Mucosa of rectum (tissue), 2 donors: ENCODE measurements around the gene SLC3A2.
"Not testable (repeated sequence)": the region's sequence is repeated elsewhere in the genome, so short reads cannot be mapped to it uniquely, and the experiment has no call there.

Experiments
- H3K27ac ChIP-seq, 2 donors: one replicate each; pipeline ENCODE4 v1.7.0; 2013; ENCODE audit warnings: inconsistent platforms in 2 of 2, low read depth in 2 of 2, low read length in 2 of 2
- H3K27me3 ChIP-seq, 2 donors: one replicate each; pipeline ENCODE4 v1.7.0; 2013; ENCODE audit warnings: low read length in 2 of 2; ENCODE audit not compliant: control insufficient read depth in 2 of 2, insufficient read depth in 2 of 2
- H3K36me3 ChIP-seq, 2 donors: one replicate each; pipeline ENCODE4 v1.7.0; 2013; ENCODE audit warnings: low read length in 2 of 2; ENCODE audit not compliant: control insufficient read depth in 2 of 2, insufficient read depth in 2 of 2
- H3K4me1 ChIP-seq, 2 donors: one replicate each; pipeline ENCODE4 v1.7.0; 2013; ENCODE audit warnings: low read length in 2 of 2, mild to moderate bottlenecking in 1 of 2; ENCODE audit not compliant: control insufficient read depth in 2 of 2, insufficient read depth in 2 of 2
- H3K4me3 ChIP-seq, 2 donors: one replicate each; pipeline ENCODE4 v1.7.0; 2013; ENCODE audit warnings: low read length in 2 of 2
- H3K9ac ChIP-seq, 2 donors: one replicate each; pipeline ENCODE4 v1.7.0; 2013; ENCODE audit warnings: low read length in 2 of 2, low read depth in 1 of 2, mild to moderate bottlenecking in 1 of 2
- H3K9me3 ChIP-seq, 2 donors: one replicate each; pipeline ENCODE4 v1.7.0; 2013; ENCODE audit warnings: low read length in 2 of 2; ENCODE audit not compliant: control insufficient read depth in 2 of 2
- donor health status: healthy.
- donor health status: Normal muscosa, but diverticular disease.

Gene SLC3A2

DNA sequence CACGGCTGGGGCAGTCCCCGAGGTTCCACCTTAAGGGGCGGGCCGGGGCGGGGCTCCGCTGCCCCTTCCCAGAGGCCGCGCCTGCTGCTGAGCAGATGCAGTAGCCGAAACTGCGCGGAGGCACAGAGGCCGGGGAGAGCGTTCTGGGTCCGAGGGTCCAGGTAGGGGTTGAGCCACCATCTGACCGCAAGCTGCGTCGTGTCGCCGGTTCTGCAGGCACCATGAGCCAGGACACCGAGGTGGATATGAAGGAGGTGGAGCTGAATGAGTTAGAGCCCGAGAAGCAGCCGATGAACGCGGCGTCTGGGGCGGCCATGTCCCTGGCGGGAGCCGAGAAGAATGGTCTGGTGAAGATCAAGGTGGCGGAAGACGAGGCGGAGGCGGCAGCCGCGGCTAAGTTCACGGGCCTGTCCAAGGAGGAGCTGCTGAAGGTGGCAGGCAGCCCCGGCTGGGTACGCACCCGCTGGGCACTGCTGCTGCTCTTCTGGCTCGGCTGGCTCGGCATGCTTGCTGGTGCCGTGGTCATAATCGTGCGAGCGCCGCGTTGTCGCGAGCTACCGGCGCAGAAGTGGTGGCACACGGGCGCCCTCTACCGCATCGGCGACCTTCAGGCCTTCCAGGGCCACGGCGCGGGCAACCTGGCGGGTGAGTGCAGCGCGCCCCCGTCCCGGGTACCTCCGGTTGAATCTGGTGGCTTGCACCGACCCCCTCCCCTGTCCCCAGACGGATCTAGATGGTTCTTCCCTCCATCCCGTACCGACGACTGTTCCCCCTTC, at the start of gene SLC3A2:
Gene SLC3A2 (plus strand): TSS at position 94 of the 776 bp plus-strand sequence. CDS start 128 bp downstream, at position 222.
- Histone ChIP-seq H3K4me1 (peaks cover 25 to 29% of the 10 kb centered on the region in 2 donors), H3K27me3 (no peaks in the 10 kb centered on the region), H3K4me3 (peak within 1 kb of the TSS; percentile 98 to 99), H3K36me3 (peaks cover 30 to 34% of the 10 kb centered on the region in 2 donors), H3K9me3 (no peaks in the 10 kb centered on the region), H3K9ac (peak within 1 kb of the TSS; percentile 98 to 100), H3K27ac (peak within 1 kb of the TSS; percentile 98 to 99)

DNA sequence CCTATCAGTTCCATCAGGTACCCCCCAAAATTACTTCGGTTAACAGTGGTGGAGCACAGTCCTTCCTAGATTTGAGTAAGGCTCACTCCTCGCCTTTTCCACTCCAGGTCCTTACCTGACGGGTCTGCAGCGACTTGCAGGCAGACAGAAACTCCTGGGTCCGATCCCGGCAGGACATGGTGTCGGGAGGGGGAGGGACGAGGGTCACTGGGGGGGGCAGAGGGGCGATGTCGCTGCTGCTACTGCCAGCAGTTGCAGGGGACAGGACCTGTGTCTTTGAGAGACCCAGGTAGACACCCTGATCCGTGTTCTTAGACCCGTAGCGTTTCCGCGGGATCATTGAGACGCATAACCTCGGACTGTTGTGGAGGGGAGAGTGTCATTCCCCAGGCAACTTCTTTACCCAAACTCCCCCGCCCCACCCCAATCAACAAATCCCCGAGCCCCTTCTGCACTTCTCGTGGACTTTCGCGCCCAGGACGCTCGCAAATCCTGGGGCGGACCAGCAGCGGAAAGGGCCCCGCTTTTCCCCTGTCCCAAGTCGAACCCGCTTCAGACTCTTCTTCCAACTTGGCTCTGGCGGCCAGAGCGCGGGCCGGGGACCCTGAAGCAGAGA, 49.7 kb upstream of the SLC3A2 start:
- Histone ChIP-seq H3K27me3 (no peaks in the 10 kb centered on the region), H3K36me3 (peaks cover 28 to 34% of the 10 kb centered on the region in 2 donors), H3K9me3 (no peaks in the 10 kb centered on the region), H3K27ac (peak overlapping the region; percentile 99), H3K4me3 (peak overlapping the region; percentile 94 to 100), H3K9ac (peak overlapping the region; percentile 92 to 98), H3K4me1 (peaks cover 19 to 21% of the 10 kb centered on the region in 2 donors)

DNA sequence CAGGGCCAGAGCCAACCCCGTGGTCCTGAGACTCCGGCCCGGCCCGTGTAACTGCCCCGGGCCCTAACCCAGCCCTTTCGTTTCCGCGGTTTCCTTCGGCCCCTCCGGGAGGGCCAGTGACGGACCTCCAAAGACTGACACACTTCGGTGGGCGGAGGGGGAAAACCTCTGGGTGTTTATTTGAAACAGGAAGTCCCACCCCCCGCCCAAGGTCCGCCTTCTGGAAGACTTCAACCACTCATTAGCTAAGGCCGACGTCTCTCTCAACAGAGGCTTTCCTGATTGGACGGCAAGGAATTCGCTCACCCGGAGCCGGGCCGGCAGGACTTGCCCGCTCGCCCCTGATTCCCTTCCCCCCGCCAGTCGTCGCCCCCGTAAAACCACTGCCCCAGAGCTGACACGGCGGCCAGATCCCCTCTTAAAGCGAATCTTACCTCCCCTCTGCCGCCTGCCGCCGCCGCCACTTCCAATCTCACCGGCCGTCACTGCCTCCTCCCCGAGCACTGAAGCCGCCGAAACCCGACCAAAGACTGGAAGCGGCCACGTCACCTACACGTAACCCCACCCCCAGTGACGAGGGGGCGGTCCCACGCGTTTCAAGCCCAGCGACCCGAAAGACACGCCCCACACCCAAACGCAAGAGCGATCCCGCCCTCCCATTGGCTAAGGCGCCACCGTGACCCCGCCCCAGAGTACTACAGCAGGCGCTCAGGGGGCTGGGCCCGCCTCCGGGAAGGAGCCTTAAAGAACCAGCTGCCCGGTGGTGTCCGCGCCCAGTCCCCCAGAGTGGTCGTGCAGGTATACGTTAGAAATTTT, 49.0 kb upstream of the SLC3A2 start, which contains the start of gene STX5:
Gene STX5 (minus strand): TSS at position 532 of the 816 bp plus-strand sequence. CDS start 808 bp downstream, outside the sequence.
- peak within 1 kb of the TSS; percentile 99 for H3K27ac ChIP-seq
- no peaks in the 10 kb centered on the region for H3K9me3 ChIP-seq
- peaks cover 19 to 21% of the 10 kb centered on the region in 2 donors for H3K4me1 ChIP-seq
- peak within 1 kb of the TSS; percentile 98 for H3K9ac ChIP-seq
- peak within 1 kb of the TSS; percentile 94 to 100 for H3K4me3 ChIP-seq
- H3K27me3 ChIP-seq = no peaks in the 10 kb centered on the region
- H3K36me3 ChIP-seq = peaks cover 32 to 37% of the 10 kb centered on the region in 2 donors

DNA sequence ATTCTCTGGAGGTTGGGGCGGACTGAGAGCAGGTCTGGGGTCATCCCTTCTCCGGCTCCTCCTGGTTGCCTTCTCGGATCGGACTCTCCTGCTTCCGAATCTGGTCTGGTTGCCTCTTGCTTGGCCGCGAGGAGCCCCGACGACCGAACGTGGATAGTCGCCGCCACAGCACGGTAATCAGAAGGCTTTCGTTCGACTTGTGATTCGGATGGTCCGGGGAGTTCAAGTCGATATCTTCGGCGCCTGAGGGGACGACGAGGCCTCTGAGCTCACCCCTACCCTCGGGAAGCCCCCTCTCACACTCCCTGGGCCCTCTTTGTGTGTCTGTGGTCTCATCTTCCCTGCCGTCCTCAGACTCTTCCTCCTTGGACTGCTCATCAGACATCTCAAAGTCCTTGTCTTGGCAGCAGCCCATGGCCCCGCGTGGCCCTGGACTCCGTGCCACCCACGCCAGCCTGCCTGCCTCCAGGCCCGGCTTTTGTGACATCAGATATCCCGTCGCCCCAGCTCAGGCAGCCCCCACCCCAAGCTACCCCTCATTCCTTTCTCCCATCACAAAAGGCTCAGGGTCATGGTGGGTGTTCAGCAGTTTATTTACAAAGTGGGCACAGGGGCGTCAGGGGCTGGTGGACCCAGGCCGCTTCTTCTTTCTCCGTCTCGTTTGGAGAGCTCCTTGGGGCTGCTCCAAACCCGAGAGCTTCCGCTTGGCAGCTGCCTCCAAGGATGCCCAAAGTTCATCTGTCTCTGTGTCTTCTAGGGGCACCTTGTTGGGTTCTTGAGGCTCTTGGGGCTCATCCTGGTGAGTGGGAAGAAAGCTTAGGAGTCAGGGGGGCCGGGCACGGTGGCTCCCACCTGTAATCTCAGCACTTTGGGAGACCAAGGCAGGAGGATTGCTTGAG, 48.1 kb upstream of the SLC3A2 start, which contains the start of gene TEX54:
Gene TEX54 (minus strand): TSS at position 506 of the 899 bp plus-strand sequence.
- Histone ChIP-seq H3K36me3 (peaks cover 24 to 34% of the 10 kb centered on the region in 2 donors), H3K27me3 (no peaks in the 10 kb centered on the region), H3K9me3 (no peaks in the 10 kb centered on the region), H3K4me3 (peak within 1 kb of the TSS; percentile 94 to 100), H3K27ac (peak within 1 kb of the TSS; percentile 99), H3K9ac (peak within 1 kb of the TSS; percentile 98), H3K4me1 (peaks cover 19 to 21% of the 10 kb centered on the region in 2 donors)

DNA sequence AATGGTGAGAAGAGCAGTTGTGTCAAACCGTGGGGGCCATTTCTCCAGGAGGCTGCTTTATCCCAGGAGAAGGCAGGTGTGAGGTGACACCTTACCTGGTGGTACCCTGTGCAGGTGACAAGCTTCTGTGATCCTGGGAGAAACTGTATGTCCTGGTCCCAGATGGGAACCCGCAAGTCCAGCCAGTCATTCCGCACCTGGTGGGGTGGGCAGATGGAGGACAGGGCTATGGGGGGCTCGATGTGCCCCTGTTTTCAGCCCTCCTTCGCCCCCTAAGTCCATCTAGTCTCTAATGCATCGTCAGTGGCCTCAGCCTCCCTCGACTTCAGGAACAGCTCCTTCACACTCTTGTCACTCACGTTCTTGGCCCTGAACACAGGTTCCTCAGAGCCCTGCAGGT, 45.4 kb upstream of the SLC3A2 start:
- Histone ChIP-seq H3K4me3 (no peak overlapping the region), H3K27ac (no peak overlapping the region), H3K9ac (no peak overlapping the region), H3K9me3 (no peaks in the 10 kb centered on the region), H3K27me3 (no peaks in the 10 kb centered on the region), H3K4me1 (peaks cover 23 to 29% of the 10 kb centered on the region in 2 donors), H3K36me3 (peaks cover 20 to 28% of the 10 kb centered on the region in 2 donors)

DNA sequence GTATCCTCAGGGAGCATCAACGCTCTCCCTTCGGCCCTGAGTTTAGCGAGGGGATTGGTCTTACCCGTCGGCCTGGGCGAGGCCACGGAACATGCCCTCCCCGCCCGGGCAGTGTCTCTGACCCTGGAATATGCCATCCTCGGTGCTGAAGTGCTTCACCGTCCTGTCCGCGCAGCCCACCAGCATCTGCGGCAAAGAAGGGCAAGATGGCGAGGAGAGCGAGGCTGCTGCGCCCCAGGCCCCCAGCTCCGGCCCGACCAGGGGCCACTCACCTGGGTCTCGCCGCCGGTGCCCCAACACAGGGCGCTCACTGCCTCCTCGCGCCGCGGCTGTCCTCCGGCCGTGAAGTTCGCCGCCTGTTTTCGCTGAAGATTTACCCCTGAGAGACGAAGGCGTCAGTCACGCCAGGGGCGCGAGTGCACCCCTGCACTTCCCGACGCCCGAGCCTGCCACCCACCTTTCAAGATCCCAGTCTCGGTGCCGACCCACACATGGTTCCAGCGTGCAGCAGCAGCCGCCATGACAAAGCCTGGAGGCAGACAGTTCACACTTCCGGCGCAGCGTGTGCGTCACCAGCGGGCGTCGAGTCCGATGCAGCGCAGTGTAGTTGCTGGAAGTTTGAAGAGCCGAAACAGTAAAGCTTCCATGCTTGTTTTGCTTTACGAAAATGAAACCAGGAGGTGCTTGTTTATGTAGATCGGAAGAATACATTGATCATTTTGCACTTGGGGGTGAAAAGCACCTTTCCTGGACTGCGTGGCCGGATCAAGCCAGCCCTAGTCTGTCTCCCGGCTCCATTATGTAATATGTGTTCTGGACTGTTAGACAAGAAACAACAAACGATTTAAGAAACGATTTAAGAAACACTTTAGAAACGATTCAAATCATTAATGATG, 41.4 kb upstream of the SLC3A2 start, which contains the start of gene WDR74:
Gene WDR74 (minus strand): TSS at position 541 of the 896 bp plus-strand sequence. CDS start 20 bp downstream, at position 521.
- peak within 1 kb of the TSS; percentile 85 to 93 for H3K4me3 ChIP-seq

DNA sequence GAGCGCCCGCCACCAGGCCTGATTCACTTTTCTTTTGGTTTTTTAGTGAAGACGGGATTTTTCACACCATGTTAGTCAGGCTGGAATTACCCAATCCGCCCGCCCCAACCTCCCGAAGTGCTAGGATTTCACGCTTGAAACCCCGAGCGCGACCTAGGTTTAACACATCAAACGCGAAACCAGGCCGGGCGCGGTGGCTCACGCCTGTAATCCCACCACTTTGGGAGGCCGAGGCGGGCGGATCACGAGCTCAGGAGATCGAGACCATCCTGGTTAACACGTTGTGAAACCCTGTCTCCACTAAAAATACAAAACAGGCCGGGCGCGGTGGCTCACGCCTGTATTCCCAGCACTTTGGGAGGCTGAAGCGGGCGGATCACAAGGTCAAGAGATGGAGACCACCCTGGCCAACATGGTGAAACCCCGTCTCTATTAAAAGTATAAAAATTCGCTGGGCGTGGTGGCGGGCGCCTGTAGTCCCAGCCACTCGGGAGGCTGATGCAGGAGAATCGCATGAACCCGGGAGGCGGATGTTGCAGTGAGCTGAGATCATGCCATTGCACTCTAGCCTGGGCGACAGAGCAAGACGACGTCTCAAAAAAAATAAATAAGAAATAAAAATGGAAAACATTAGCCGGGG, 39.9 kb upstream of the SLC3A2 start:
- H3K9me3 ChIP-seq, H3K27me3 ChIP-seq: not testable (repeated sequence)
- Histone ChIP-seq H3K4me3 (peak overlapping the region; percentile 85 to 93), H3K36me3 (peaks cover 5 to 12% of the 10 kb centered on the region in 2 donors), H3K27ac (peak overlapping the region; percentile 99), H3K4me1 (peaks cover 15 to 19% of the 10 kb centered on the region in 2 donors), H3K9ac (peak overlapping the region; percentile 90 to 92)

More for the DNA sequence above, 41.4 kb upstream of the SLC3A2 start, which contains the start of gene WDR74:
- Histone ChIP-seq H3K27me3 (no peaks in the 10 kb centered on the region), H3K36me3 (peaks cover 15 to 28% of the 10 kb centered on the region in 2 donors), H3K27ac (peak within 1 kb of the TSS; percentile 99), H3K9me3 (no peaks in the 10 kb centered on the region), H3K9ac (peak within 1 kb of the TSS; percentile 90 to 92), H3K4me1 (peaks cover 15 to 19% of the 10 kb centered on the region in 2 donors)
